ENCODE data around the gene RNU2-1. TPM values are rescaled to one million over a fixed set of nuclear protein-coding genes. Genes with fewer than 3 reads are reported as not detected.
"Not testable (repeated sequence)": the region's sequence is repeated elsewhere in the genome, so short reads cannot be mapped to it uniquely, and the experiment has no call there.

The RNU2-1 gene
- total RNA-seq, 1 experiment from 2014 or later = not detected

DNA sequence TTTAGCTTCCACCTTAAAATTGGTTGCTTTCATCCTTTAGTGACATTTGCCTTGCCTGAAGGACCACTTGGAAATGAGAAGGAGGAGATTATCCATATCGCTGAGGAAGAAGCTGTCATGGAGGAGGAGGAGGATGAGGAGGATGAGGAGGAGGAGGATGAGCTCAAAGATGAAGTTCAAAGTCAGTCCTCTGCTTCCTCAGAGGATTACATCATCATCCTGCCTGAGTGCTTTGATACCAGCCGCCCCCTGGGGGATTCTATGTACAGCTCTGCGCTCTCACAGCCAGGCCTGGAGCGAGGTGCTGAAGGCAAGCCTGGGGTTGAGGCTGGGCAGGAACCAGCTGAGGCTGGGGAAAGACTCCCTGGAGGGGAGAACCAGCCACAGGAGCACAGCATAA is 33.6 kb downstream of the RNU2-1 start:
- Histone ChIP-seq H3K27me3 (ENCODE audit: control insufficient read depth, insufficient read depth, low read length) (no peaks in the 10 kb centered on the region), H3K36me3 (replicated peaks; ENCODE audit: control insufficient read depth, insufficient read depth, low read length) (peaks cover 24% of the 10 kb centered on the region), H3K4me3 (ENCODE audit: insufficient read depth, low read depth, low read length) (no peak overlapping the region)
- peak; percentile 44 for DNase-seq

DNA sequence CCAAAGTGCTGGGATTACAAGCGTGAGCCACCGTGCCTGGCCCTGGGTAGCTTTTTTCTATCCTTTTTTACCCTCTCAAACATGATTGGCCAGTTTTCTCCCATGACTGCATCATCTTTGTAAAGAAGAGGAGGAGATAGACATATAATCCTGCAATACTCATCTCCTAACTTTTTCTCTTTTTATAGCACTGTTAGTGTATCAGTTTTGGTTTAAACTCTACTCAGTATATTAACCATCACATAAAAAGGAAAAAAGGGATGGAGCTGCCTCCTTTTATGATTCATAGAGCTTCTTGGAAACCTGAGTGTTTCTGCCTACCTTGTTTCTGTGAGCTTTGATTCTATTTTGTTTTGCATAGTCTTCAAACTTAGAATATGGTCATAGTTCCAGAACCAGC is 34.1 kb downstream of the RNU2-1 start:
- H3K4me3 ChIP-seq (ENCODE audit: insufficient read depth, low read depth, low read length) = no peak overlapping the region
- no peaks in the 10 kb centered on the region for H3K27me3 ChIP-seq (ENCODE audit: control insufficient read depth, insufficient read depth, low read length)
- H3K36me3 ChIP-seq (replicated peaks; ENCODE audit: control insufficient read depth, insufficient read depth, low read length) = peaks cover 26% of the 10 kb centered on the region

DNA sequence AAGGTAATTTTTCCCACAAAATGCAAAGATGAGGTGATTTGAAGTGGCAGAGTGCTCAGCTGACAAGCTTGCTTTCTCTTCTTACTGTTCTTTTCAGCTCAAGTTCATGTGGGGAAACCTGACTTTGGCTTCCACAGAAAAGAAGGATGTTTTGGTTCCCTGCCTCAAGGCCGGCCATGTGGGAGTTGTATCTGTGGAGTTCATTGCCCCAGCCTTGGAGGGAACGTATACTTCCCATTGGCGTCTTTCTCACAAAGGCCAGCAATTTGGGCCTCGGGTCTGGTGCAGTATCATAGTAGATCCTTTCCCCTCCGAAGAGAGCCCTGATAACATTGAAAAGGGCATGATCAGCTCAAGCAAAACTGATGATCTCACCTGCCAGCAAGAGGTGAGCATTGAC is 40.5 kb downstream of the RNU2-1 start:
- no peak for DNase-seq
- no peaks in the 10 kb centered on the region for H3K27me3 ChIP-seq (ENCODE audit: control insufficient read depth, insufficient read depth, low read length)
- H3K36me3 ChIP-seq (replicated peaks; ENCODE audit: control insufficient read depth, insufficient read depth, low read length) = peaks cover 33% of the 10 kb centered on the region
- H3K4me3 ChIP-seq (ENCODE audit: insufficient read depth, low read depth, low read length) = no peak overlapping the region

More for the DNA sequence above, 34.1 kb downstream of the RNU2-1 start:
- no peak for DNase-seq

DNA sequence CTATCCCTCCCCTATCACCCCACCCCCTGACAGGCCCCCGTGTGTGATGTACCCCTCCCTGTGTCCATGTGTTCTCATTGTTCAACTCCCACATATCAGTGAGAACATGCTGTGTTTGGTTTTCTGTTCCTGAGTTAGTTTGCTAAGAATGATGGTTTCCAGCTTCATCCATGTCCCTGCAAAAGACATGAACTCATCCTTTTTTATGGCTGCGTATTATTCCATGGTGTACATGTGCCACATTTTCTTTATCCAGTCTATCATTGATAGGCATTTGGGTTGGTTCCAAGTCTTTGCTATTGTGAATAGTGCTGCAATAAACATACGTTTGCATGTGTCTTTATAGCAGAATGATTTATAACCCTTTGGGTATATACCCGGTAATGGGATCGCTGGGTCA is 47.1 kb downstream of the RNU2-1 start:
- H3K27me3 ChIP-seq (ENCODE audit: control insufficient read depth, insufficient read depth, low read length); H3K4me3 ChIP-seq (ENCODE audit: insufficient read depth, low read depth, low read length); DNase-seq: not testable (repeated sequence)
- peaks cover 13% of the 10 kb centered on the region for H3K36me3 ChIP-seq (replicated peaks; ENCODE audit: control insufficient read depth, insufficient read depth, low read length)

DNA sequence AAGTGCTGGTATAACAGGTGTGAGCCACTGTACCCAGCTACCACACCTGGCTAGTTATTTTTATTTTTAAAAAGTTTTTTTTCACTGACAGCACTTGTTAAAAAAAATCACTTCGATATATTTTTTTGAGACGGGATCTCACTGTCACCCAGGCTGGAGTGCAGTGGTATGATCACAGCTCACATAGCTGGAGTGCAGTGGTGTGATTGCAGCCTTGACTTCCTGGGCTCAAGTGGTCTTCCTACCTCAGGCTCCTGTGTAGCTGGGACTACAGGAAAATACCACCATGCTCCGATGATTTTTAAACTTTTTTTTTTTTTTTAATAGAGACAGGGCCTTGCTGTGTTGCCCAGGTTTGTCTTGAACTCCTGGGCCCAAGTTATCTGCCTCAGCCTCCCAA is 49.9 kb downstream of the RNU2-1 start:
- H3K36me3 ChIP-seq (replicated peaks; ENCODE audit: control insufficient read depth, insufficient read depth, low read length) = peaks cover 6% of the 10 kb centered on the region

More for the DNA sequence above, 49.9 kb downstream of the RNU2-1 start:
- H3K27me3 ChIP-seq (ENCODE audit: control insufficient read depth, insufficient read depth, low read length) = no peaks in the 10 kb centered on the region
- DNase-seq = no peak
- no peak overlapping the region for H3K4me3 ChIP-seq (ENCODE audit: insufficient read depth, low read depth, low read length)

Other genes with a start within 250 kb of the RNU2-1 start
- 1,832 and 1,859 TPM in 2 replicates for gene RPL27, start 235.6 kb downstream of the RNU2-1 start, total RNA-seq (2014; rRNA removed; shearing (Covaris generic))
- 3.9 and 6.2 TPM in 2 replicates for gene IFI35, start 227.2 kb downstream of the RNU2-1 start, total RNA-seq (2014; rRNA removed; shearing (Covaris generic))
- 263 and 264 TPM in 2 replicates for gene VAT1, start 211.6 kb downstream of the RNU2-1 start, total RNA-seq (2014; rRNA removed; shearing (Covaris generic))
- 25.3 and 25.9 TPM in 2 replicates for gene RND2, start 208.7 kb downstream of the RNU2-1 start, total RNA-seq (2014; rRNA removed; shearing (Covaris generic))
- 27.2 and 27.9 TPM in 2 replicates for gene BRCA1, start 108.6 kb downstream of the RNU2-1 start, total RNA-seq (2014; rRNA removed; shearing (Covaris generic))
- 44.2 and 60.1 TPM in 2 replicates for gene NBR1, start 62.8 kb downstream of the RNU2-1 start, total RNA-seq (2014; rRNA removed; shearing (Covaris generic))
- gene TMEM106A, start 22.1 kb downstream of the RNU2-1 start, total RNA-seq (2014; rRNA removed; shearing (Covaris generic)) = 0.96 and 1.7 TPM in 2 replicates
- not detected in 2 replicates for gene CCDC200, start 5.4 kb downstream of the RNU2-1 start, total RNA-seq (2014; rRNA removed; shearing (Covaris generic))
- 20.3 and 43.0 TPM in 2 replicates for gene ARL4D, start 165.0 kb upstream of the RNU2-1 start, total RNA-seq (2014; rRNA removed; shearing (Covaris generic))
- gene DHX8, start 250.0 kb upstream of the RNU2-1 start, total RNA-seq (2014; rRNA removed; shearing (Covaris generic)) = 42.6 and 44.9 TPM in 2 replicates